ENCODE data around the gene POLD1.
"Not testable (repeated sequence)": the region's sequence is repeated elsewhere in the genome, so short reads cannot be mapped to it uniquely, and the experiment has no call there.

POLD1 gene

GRCh38 chr19:50433201-50434180, 49.3 kb downstream of the POLD1 start:
- no peak for DNase-seq (ENCODE audit: extremely low read depth in 1 of 2, low read depth in 1 of 2)

- no peak for DNase-seq (ENCODE audit: extremely low read depth in 1 of 2, low read depth in 1 of 2)
These were observed 50.4 kb downstream of the POLD1 start for GRCh38 chr19:50434525-50434924.

- no peak for DNase-seq (ENCODE audit: extremely low read depth in 1 of 2, low read depth in 1 of 2)
These were observed 51.1 kb downstream of the POLD1 start for GRCh38 chr19:50435221-50435620.

- no peak for DNase-seq (ENCODE audit: extremely low read depth in 1 of 2, low read depth in 1 of 2)
These were observed 51.5 kb downstream of the POLD1 start for GRCh38 chr19:50435627-50436026.

GRCh38 chr19:50437862-50438449, 53.8 kb downstream of the POLD1 start:
- no peak for DNase-seq (ENCODE audit: extremely low read depth in 1 of 2, low read depth in 1 of 2)

GRCh38 chr19:50439130-50439529, 55.0 kb downstream of the POLD1 start:
- not testable (repeated sequence) for DNase-seq (ENCODE audit: extremely low read depth in 1 of 2, low read depth in 1 of 2)

GRCh38 chr19:50444059-50444458, 59.9 kb downstream of the POLD1 start:
- no peak for DNase-seq (ENCODE audit: extremely low read depth in 1 of 2, low read depth in 1 of 2)

GRCh38 chr19:50447053-50447452, 62.9 kb downstream of the POLD1 start:
- DNase-seq (ENCODE audit: extremely low read depth in 1 of 2, low read depth in 1 of 2): no peak

- DNase-seq (ENCODE audit: extremely low read depth in 1 of 2, low read depth in 1 of 2): no peak
These were observed 63.6 kb downstream of the POLD1 start for GRCh38 chr19:50447750-50448149.

- no peak for DNase-seq (ENCODE audit: extremely low read depth in 1 of 2, low read depth in 1 of 2)
These were observed 65.2 kb downstream of the POLD1 start for GRCh38 chr19:50449236-50449899.

- DNase-seq (ENCODE audit: extremely low read depth in 1 of 2, low read depth in 1 of 2): no peak
These were observed 66.4 kb downstream of the POLD1 start for GRCh38 chr19:50450369-50451222.

GRCh38 chr19:50451223-50451534, 67.0 kb downstream of the POLD1 start:
- no peak for DNase-seq (ENCODE audit: extremely low read depth in 1 of 2, low read depth in 1 of 2)

- no peak for DNase-seq (ENCODE audit: extremely low read depth in 1 of 2, low read depth in 1 of 2)
These were observed 69.1 kb downstream of the POLD1 start for GRCh38 chr19:50453243-50453642.

- no peak for DNase-seq (ENCODE audit: extremely low read depth in 1 of 2, low read depth in 1 of 2)
These were observed 71.8 kb downstream of the POLD1 start for GRCh38 chr19:50455992-50456391.

GRCh38 chr19:50457300-50457699, 73.2 kb downstream of the POLD1 start:
- DNase-seq (ENCODE audit: extremely low read depth in 1 of 2, low read depth in 1 of 2): no peak

GRCh38 chr19:50458396-50459066, 74.4 kb downstream of the POLD1 start:
- DNase-seq (ENCODE audit: extremely low read depth in 1 of 2, low read depth in 1 of 2): no peak

GRCh38 chr19:50459067-50459456, 74.9 kb downstream of the POLD1 start:
- DNase-seq (ENCODE audit: extremely low read depth in 1 of 2, low read depth in 1 of 2): no peak

GRCh38 chr19:50459638-50460037, 75.5 kb downstream of the POLD1 start:
- DNase-seq (ENCODE audit: extremely low read depth in 1 of 2, low read depth in 1 of 2): no peak

GRCh38 chr19:50460161-50460765, 76.1 kb downstream of the POLD1 start:
- DNase-seq (ENCODE audit: extremely low read depth in 1 of 2, low read depth in 1 of 2): no peak
